ENCODE results near the gene BHMT2. TPM values are rescaled to one million over a fixed set of nuclear protein-coding genes. Genes with fewer than 3 reads are reported as not detected.

The BHMT2 gene
- total and polyA plus RNA-seq, 3 experiments from 2014 or later = not detected

GRCh38 chr5:79093762-79094161 is 24.2 kb downstream of the BHMT2 start:
- Histone ChIP-seq H3K4me1 (ENCODE audit: insufficient read depth, low read length) (no peaks in the 10 kb centered on the region), H3K4me3 (ENCODE audit: low read length) (no peak overlapping the region), H3K27ac (ENCODE audit: low read depth, low read length) (no peak overlapping the region), H3K9me3 (ENCODE audit: low read length) (no peaks in the 10 kb centered on the region), H3K27me3 (ENCODE audit: insufficient read depth, low read length, poor library complexity, severe bottlenecking) (no peaks in the 10 kb centered on the region), H3K36me3 (ENCODE audit: insufficient read depth, low read length) (no peaks in the 10 kb centered on the region)
- Mint-ChIP-seq H3K27ac (no peak overlapping the region), H3K4me3 (no peak overlapping the region), H3K4me1 (no peaks in the 10 kb centered on the region), H3K36me3 (no peaks in the 10 kb centered on the region), H3K27me3 (peaks cover 0 to 31% of the 10 kb centered on the region in 2 donors), H3K9me3 (peaks cover 0 to 7% (median 2%) of the 10 kb centered on the region in 5 donors)
- DNase-seq = no peak
- POLR2A ChIA-PET = no interaction called here
- CTCF ChIA-PET = no interaction called here

GRCh38 chr5:79105868-79106267 is 36.3 kb downstream of the BHMT2 start:
- peaks cover 0 to 3% (median 0%) of the 10 kb centered on the region in 3 donors for H3K4me1 Mint-ChIP-seq
- ChIA-PET CTCF (interaction anchor here (1.1 to 1.6 kb wide), 5 partner anchors 10 to 124 kb away, joined by 3 to 5 read pairs (median 3); no protein-coding TSS in a partner anchor), POLR2A (no interaction called here)
- no peak overlapping the region for H3K27ac Mint-ChIP-seq
- peaks cover 16 to 59% of the 10 kb centered on the region in 2 donors for H3K27me3 Mint-ChIP-seq
- Histone ChIP-seq H3K4me3 (ENCODE audit: low read length) (no peak overlapping the region), H3K36me3 (ENCODE audit: insufficient read depth, low read length) (no peaks in the 10 kb centered on the region), H3K27ac (ENCODE audit: low read depth, low read length) (no peak overlapping the region), H3K27me3 (ENCODE audit: insufficient read depth, low read length, poor library complexity, severe bottlenecking) (peaks cover 10% of the 10 kb centered on the region), H3K4me1 (ENCODE audit: insufficient read depth, low read length) (no peaks in the 10 kb centered on the region), H3K9me3 (ENCODE audit: low read length) (no peaks in the 10 kb centered on the region)
- peaks cover 0 to 6% (median 2%) of the 10 kb centered on the region in 5 donors for H3K9me3 Mint-ChIP-seq
- peaks cover 0 to 4% (median 1%) of the 10 kb centered on the region in 3 donors for H3K36me3 Mint-ChIP-seq
- no peak overlapping the region for H3K4me3 Mint-ChIP-seq
- DNase-seq = no peak

GRCh38 chr5:79107020-79107796 is 37.6 kb downstream of the BHMT2 start:
- Histone ChIP-seq H3K36me3 (ENCODE audit: insufficient read depth, low read length) (no peaks in the 10 kb centered on the region), H3K4me3 (ENCODE audit: low read length) (no peak overlapping the region), H3K9me3 (ENCODE audit: low read length) (no peaks in the 10 kb centered on the region), H3K4me1 (ENCODE audit: insufficient read depth, low read length) (no peaks in the 10 kb centered on the region), H3K27me3 (ENCODE audit: insufficient read depth, low read length, poor library complexity, severe bottlenecking) (peaks cover 10% of the 10 kb centered on the region), H3K27ac (ENCODE audit: low read depth, low read length) (no peak overlapping the region)
- DNase-seq = no peak
- H3K4me3 Mint-ChIP-seq = no peak overlapping the region
- H3K36me3 Mint-ChIP-seq = no peaks in the 10 kb centered on the region
- ChIA-PET POLR2A (no interaction called here), CTCF (interaction anchor here (1.1 to 1.6 kb wide), 3 partner anchors 9 to 126 kb away, joined by 3 to 5 read pairs (median 3); no protein-coding TSS in a partner anchor)
- peaks cover 0 to 3% (median 0%) of the 10 kb centered on the region in 3 donors for H3K4me1 Mint-ChIP-seq
- no peaks in the 10 kb centered on the region for H3K9me3 Mint-ChIP-seq
- peak overlapping the region in 1 of 8 donors; percentile 47 for H3K27ac Mint-ChIP-seq
- peaks cover 25 to 67% of the 10 kb centered on the region in 2 donors for H3K27me3 Mint-ChIP-seq

GRCh38 chr5:79108086-79108485 is 38.5 kb downstream of the BHMT2 start:
- peaks cover 10% of the 10 kb centered on the region for H3K27me3 ChIP-seq (ENCODE audit: insufficient read depth, low read length, poor library complexity, severe bottlenecking)
- CTCF ChIA-PET = interaction anchor here (0.6 kb wide), 1 partner anchor 83 kb away, joined by 3 read pairs; no protein-coding TSS in a partner anchor
- Mint-ChIP-seq H3K4me1 (peaks cover 0 to 3% (median 0%) of the 10 kb centered on the region in 3 donors), H3K36me3 (no peaks in the 10 kb centered on the region), H3K27ac (no peak overlapping the region), H3K4me3 (no peak overlapping the region), H3K9me3 (no peaks in the 10 kb centered on the region), H3K27me3 (peaks cover 25 to 67% of the 10 kb centered on the region in 2 donors)
- H3K36me3 ChIP-seq (ENCODE audit: insufficient read depth, low read length) = no peaks in the 10 kb centered on the region
- no peak for DNase-seq
- H3K9me3 ChIP-seq (ENCODE audit: low read length) = no peaks in the 10 kb centered on the region
- no peaks in the 10 kb centered on the region for H3K4me1 ChIP-seq (ENCODE audit: insufficient read depth, low read length)
- POLR2A ChIA-PET = no interaction called here
- no peak overlapping the region for H3K27ac ChIP-seq (ENCODE audit: low read depth, low read length)
- no peak overlapping the region for H3K4me3 ChIP-seq (ENCODE audit: low read length)

- Histone ChIP-seq H3K9me3 (ENCODE audit: low read length) (no peaks in the 10 kb centered on the region), H3K4me1 (ENCODE audit: insufficient read depth, low read length) (no peaks in the 10 kb centered on the region), H3K4me3 (ENCODE audit: low read length) (no peak overlapping the region), H3K36me3 (ENCODE audit: insufficient read depth, low read length) (no peaks in the 10 kb centered on the region), H3K27ac (ENCODE audit: low read depth, low read length) (no peak overlapping the region), H3K27me3 (ENCODE audit: insufficient read depth, low read length, poor library complexity, severe bottlenecking) (peaks cover 10% of the 10 kb centered on the region)
- no peak for DNase-seq
- Mint-ChIP-seq H3K27ac (no peak overlapping the region), H3K27me3 (peaks cover 31 to 72% of the 10 kb centered on the region in 2 donors), H3K36me3 (no peaks in the 10 kb centered on the region), H3K4me1 (peaks cover 0 to 3% (median 0%) of the 10 kb centered on the region in 3 donors), H3K9me3 (no peaks in the 10 kb centered on the region), H3K4me3 (no peak overlapping the region)
- ChIA-PET CTCF (interaction anchor here (0.6 to 1.2 kb wide), 3 partner anchors 24 to 84 kb away, joined by 3 read pairs; no protein-coding TSS in a partner anchor), POLR2A (no interaction called here)
Observed at GRCh38 chr5:79108792-79109191, 39.2 kb downstream of the BHMT2 start.

GRCh38 chr5:79109527-79110492 is 40.2 kb downstream of the BHMT2 start:
- Mint-ChIP-seq H3K27ac (no peak overlapping the region), H3K36me3 (no peaks in the 10 kb centered on the region), H3K4me1 (peaks cover 0 to 3% (median 0%) of the 10 kb centered on the region in 3 donors), H3K27me3 (peaks cover 36 to 70% of the 10 kb centered on the region in 2 donors), H3K4me3 (no peak overlapping the region), H3K9me3 (no peaks in the 10 kb centered on the region)
- Histone ChIP-seq H3K4me1 (ENCODE audit: insufficient read depth, low read length) (no peaks in the 10 kb centered on the region), H3K9me3 (ENCODE audit: low read length) (no peaks in the 10 kb centered on the region), H3K36me3 (ENCODE audit: insufficient read depth, low read length) (no peaks in the 10 kb centered on the region), H3K27ac (ENCODE audit: low read depth, low read length) (no peak overlapping the region), H3K27me3 (ENCODE audit: insufficient read depth, low read length, poor library complexity, severe bottlenecking) (peaks cover 9% of the 10 kb centered on the region), H3K4me3 (ENCODE audit: low read length) (no peak overlapping the region)
- CTCF ChIA-PET = interaction anchor here (0.6 to 1.2 kb wide), 2 partner anchors 23 to 85 kb away, joined by 3 read pairs; no protein-coding TSS in a partner anchor
- POLR2A ChIA-PET = no interaction called here
- peak in 3 of 5 donors; percentile 8 to 55 (median 12) for DNase-seq

- no peaks in the 10 kb centered on the region for H3K9me3 ChIP-seq (ENCODE audit: low read length)
- no peaks in the 10 kb centered on the region for H3K4me1 ChIP-seq (ENCODE audit: insufficient read depth, low read length)
- Mint-ChIP-seq H3K27me3 (peaks cover 37 to 64% of the 10 kb centered on the region in 2 donors), H3K4me3 (no peak within 1 kb of the TSS), H3K36me3 (no peaks in the 10 kb centered on the region), H3K9me3 (no peaks in the 10 kb centered on the region), H3K4me1 (peaks cover 0 to 3% (median 0%) of the 10 kb centered on the region in 3 donors), H3K27ac (no peak within 1 kb of the TSS)
- no peaks in the 10 kb centered on the region for H3K36me3 ChIP-seq (ENCODE audit: insufficient read depth, low read length)
- POLR2A ChIA-PET = no interaction called here
- no peak within 1 kb of the TSS for H3K27ac ChIP-seq (ENCODE audit: low read depth, low read length)
- CTCF ChIA-PET = no interaction called here
- DNase-seq = no peak
- peaks cover 5% of the 10 kb centered on the region for H3K27me3 ChIP-seq (ENCODE audit: insufficient read depth, low read length, poor library complexity, severe bottlenecking)
- H3K4me3 ChIP-seq (ENCODE audit: low read length) = no peak within 1 kb of the TSS
Observed at GRCh38 chr5:79111387-79111959, 41.9 kb downstream of the BHMT2 start, which contains the start of gene BHMT. Gene BHMT (plus strand): TSS chr5:79111809. CDS start chr5:79111886, 77 bp downstream.
